ENCODE measurements around the gene MPG. TPM values are rescaled to one million over a fixed set of nuclear protein-coding genes. Genes with fewer than 3 reads are reported as not detected.

Gene MPG
- polyA plus RNA-seq, 3 donors = 32.5 to 86.9 (median 70.6) TPM

GRCh38 chr16:106623-107324, 28.7 kb downstream of the MPG start:
- H3K4me3 Mint-ChIP-seq = no peak overlapping the region
- DNase-seq = peak; percentile 42 to 59 (median 59)
- no peaks in the 10 kb centered on the region for H3K9me3 ChIP-seq (replicated peaks in 1 of 2; ENCODE audit: control insufficient read depth in 1 of 2, insufficient read depth in 1 of 2, low read length in 2 of 2)
- H3K9me3 Mint-ChIP-seq = no peaks in the 10 kb centered on the region
- no peaks in the 10 kb centered on the region for H4K20me1 ChIP-seq (ENCODE audit: insufficient read depth, low read length)
- H3K27ac ChIP-seq (ENCODE audit: low read depth in 1 of 2, low read length in 2 of 2) = no peak overlapping the region
- H3K27me3 ChIP-seq (ENCODE audit: control insufficient read depth in 2 of 2, insufficient read depth in 2 of 2, low read length in 2 of 2) = no peaks in the 10 kb centered on the region
- no peaks in the 10 kb centered on the region for H3K4me1 Mint-ChIP-seq
- no peak overlapping the region for H3K4me2 ChIP-seq (replicated peaks; ENCODE audit: extremely low read depth, low read length, poor library complexity, severe bottlenecking)
- no peak overlapping the region for H2AFZ ChIP-seq (ENCODE audit: insufficient read depth, low read depth, low read length, poor library complexity, severe bottlenecking)
- peaks cover 48 to 63% of the 10 kb centered on the region in 2 donors for H3K36me3 Mint-ChIP-seq
- peaks cover 22 to 37% of the 10 kb centered on the region in 2 donors for H3K36me3 ChIP-seq (replicated peaks in 1 of 2; ENCODE audit: control insufficient read depth in 1 of 2, insufficient read depth in 2 of 2, low read length in 2 of 2)
- WGBS (ENCODE audit: insufficient coverage) = 33% methylated on average over 5 of the region's 6 CpGs
- peak; percentile 84 for TF ChIP-seq CTCF (IDR thresholded peaks at IDR 0.05)
- peak overlapping the region in 1 of 7 donors; percentile 45 for H3K27ac Mint-ChIP-seq
- H3K27me3 Mint-ChIP-seq (ENCODE audit: low read depth in 3 of 3) = peaks cover 0 to 5% (median 0%) of the 10 kb centered on the region in 3 donors
- H3K79me2 ChIP-seq (ENCODE audit: insufficient read depth, low read length) = no peaks in the 10 kb centered on the region
- intact Hi-C loops (cut with micrococcal nuclease) = loop anchor here (1.0 to 5.0 kb wide), 2 partner anchors 75 to 256 kb away; no protein-coding TSS in a partner anchor
- no peaks in the 10 kb centered on the region for H3K4me1 ChIP-seq (ENCODE audit: control insufficient read depth in 1 of 2, insufficient read depth in 2 of 2, low read length in 2 of 2)
- H3K4me3 ChIP-seq (replicated peaks in 1 of 3; ENCODE audit: low read depth in 2 of 3, low read length in 3 of 3) = no peak overlapping the region
- no peak overlapping the region for H3K9ac ChIP-seq (ENCODE audit: insufficient read depth, low read length, poor library complexity, severe bottlenecking)

GRCh38 chr16:112153-112840, 34.3 kb downstream of the MPG start:
- DNase-seq = no peak
- no peak overlapping the region for H3K27ac ChIP-seq (ENCODE audit: low read depth in 1 of 2, low read length in 2 of 2)
- peaks cover 21 to 68% of the 10 kb centered on the region in 2 donors for H3K36me3 ChIP-seq (replicated peaks in 1 of 2; ENCODE audit: control insufficient read depth in 1 of 2, insufficient read depth in 2 of 2, low read length in 2 of 2)
- H3K4me3 ChIP-seq (replicated peaks in 1 of 3; ENCODE audit: low read depth in 2 of 3, low read length in 3 of 3) = no peak overlapping the region
- intact Hi-C loops (cut with micrococcal nuclease) = no loop called here
- no peaks in the 10 kb centered on the region for H3K79me2 ChIP-seq (ENCODE audit: insufficient read depth, low read length)
- no peak overlapping the region for H3K4me3 Mint-ChIP-seq
- 98% methylated on average over 15 of the region's 21 CpGs for WGBS (ENCODE audit: insufficient coverage)
- H4K20me1 ChIP-seq (ENCODE audit: insufficient read depth, low read length) = no peaks in the 10 kb centered on the region
- H3K9ac ChIP-seq (ENCODE audit: insufficient read depth, low read length, poor library complexity, severe bottlenecking) = no peak overlapping the region
- H3K4me1 Mint-ChIP-seq = peaks cover 6% of the 10 kb centered on the region
- peaks cover 67 to 73% of the 10 kb centered on the region in 2 donors for H3K36me3 Mint-ChIP-seq
- H3K9me3 ChIP-seq (replicated peaks in 1 of 2; ENCODE audit: control insufficient read depth in 1 of 2, insufficient read depth in 1 of 2, low read length in 2 of 2) = no peaks in the 10 kb centered on the region
- no peak overlapping the region for H2AFZ ChIP-seq (ENCODE audit: insufficient read depth, low read depth, low read length, poor library complexity, severe bottlenecking)
- H3K4me2 ChIP-seq (replicated peaks; ENCODE audit: extremely low read depth, low read length, poor library complexity, severe bottlenecking) = no peak overlapping the region
- H3K27ac Mint-ChIP-seq = peak overlapping the region in 1 of 7 donors; percentile 25
- H3K4me1 ChIP-seq (ENCODE audit: control insufficient read depth in 1 of 2, insufficient read depth in 2 of 2, low read length in 2 of 2) = peaks cover 2 to 5% of the 10 kb centered on the region in 2 donors
- TF ChIP-seq CTCF (IDR thresholded peaks at IDR 0.05) = no peak
- no peaks in the 10 kb centered on the region for H3K9me3 Mint-ChIP-seq
- H3K27me3 ChIP-seq (ENCODE audit: control insufficient read depth in 2 of 2, insufficient read depth in 2 of 2, low read length in 2 of 2) = no peaks in the 10 kb centered on the region
- no peaks in the 10 kb centered on the region for H3K27me3 Mint-ChIP-seq (ENCODE audit: low read depth in 3 of 3)
